ENCODE results near the gene HCST. TPM values are rescaled to one million over a fixed set of nuclear protein-coding genes. Genes with fewer than 3 reads are reported as not detected.
"Not testable (repeated sequence)": the region's sequence is repeated elsewhere in the genome, so short reads cannot be mapped to it uniquely, and the experiment has no call there.

Gene HCST
- total and polyA plus RNA-seq, 7 donors, result 2.4 to 36.1 (median 4.8) TPM; not detected in 1

DNA sequence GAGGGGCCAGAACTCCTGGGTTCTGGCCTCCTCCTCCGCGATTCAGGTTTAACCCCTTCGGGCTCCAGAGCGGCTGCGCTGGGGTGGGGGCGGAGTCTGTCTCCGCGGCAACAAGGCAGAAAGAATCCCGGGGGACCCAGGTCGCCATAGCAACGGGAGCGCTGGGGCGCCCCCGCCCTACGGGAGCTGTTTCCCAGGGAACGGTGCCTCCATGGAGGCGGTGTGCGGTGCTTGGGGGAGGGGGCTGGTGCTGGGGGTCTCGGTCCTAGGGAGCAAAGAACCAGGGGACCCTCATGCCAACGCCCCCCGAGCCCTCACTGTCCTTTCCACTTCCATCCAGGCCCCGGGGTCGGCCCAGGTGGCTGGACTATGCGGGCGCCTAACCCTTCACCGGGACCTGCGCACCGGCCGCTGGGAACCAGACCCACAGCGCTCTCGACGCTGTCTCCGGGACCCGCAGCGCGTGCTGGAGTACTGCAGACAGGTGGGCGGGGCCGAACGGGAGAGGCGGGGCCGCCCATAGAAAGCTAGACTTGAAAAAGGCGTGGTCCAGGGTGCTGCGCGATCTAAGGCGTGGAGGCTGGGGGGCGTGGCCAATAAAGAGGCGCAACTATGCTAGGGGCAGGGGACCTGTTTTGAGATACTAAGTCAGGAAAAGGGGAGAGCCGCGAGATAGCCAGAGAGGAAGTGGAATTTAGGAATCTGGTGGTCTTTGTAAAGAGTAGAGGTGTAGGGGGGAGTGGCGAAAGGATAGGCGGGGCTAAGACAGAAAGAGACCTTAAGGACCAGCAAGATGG lies 32.8 kb upstream of the HCST start:
- peak overlapping the region in 2 of 4 donors; percentile 53 to 56 for H3K4me3 ChIP-seq
- H3K27me3 ChIP-seq, result peaks cover 0 to 59% (median 28%) of the 10 kb centered on the region in 3 donors
- no peaks in the 10 kb centered on the region for H3K36me3 ChIP-seq
- no peaks in the 10 kb centered on the region for H3K9me3 ChIP-seq
- H3K27ac ChIP-seq, result no peak overlapping the region
- intact Hi-C loops (cut with DNase I), result no loop called here
- TF ChIP-seq POLR2A (IDR thresholded peaks at IDR 0.05) (no peak), POLR2AphosphoS5 (IDR thresholded peaks at IDR 0.05) (no peak)
- peaks cover 0 to 28% (median 22%) of the 10 kb centered on the region in 4 donors for H3K4me1 ChIP-seq
- WGBS, 2 donors, result 2% methylated on average over 51 of the region's 51 CpGs
- DNase-seq, result no peak

DNA sequence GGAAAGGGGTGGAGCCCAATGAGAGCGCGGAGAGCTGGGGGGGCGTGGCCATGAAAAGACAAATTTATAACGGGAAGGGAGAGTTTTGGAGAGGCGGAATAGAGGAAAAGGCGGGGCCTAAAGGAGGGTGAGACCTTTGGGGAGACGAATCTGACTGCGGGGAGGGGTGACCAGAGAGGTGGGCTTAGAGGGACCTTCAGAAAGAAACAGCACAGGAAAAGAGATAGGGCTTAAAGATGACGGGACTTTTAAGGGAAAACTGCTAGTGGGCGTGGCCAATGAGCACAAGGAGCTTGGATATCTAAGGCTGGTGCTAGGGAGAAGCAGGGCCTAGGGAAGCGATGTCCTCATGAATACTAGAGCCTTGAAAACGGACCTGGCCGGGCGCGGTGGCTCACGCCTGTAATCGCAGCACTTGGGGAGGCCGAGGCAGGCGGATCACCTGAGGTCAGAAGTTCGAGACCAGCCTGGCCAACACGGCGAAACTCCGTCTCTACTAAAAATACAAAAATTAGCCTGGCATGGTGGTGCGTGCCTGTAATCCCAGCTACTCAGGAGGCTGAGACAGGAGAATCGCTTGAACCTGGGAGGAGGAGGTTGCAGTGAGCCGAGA lies 32.1 kb upstream of the HCST start:
- Histone ChIP-seq H3K4me1 (peaks cover 0 to 28% (median 22%) of the 10 kb centered on the region in 4 donors), H3K4me3 (peak overlapping the region in 1 of 4 donors; percentile 17), H3K27me3 (peaks cover 0 to 56% (median 28%) of the 10 kb centered on the region in 3 donors)
- intact Hi-C loops (cut with DNase I); H3K27ac ChIP-seq; H3K9me3 ChIP-seq; H3K36me3 ChIP-seq; DNase-seq: not testable (repeated sequence)
- 36 to 43% methylated on average over 26 of the region's 26 CpGs for WGBS, 2 donors

GRCh38 chr19:35870798-35871197 lies 31.5 kb upstream of the HCST start:
- Histone ChIP-seq H3K27me3 (peaks cover 0 to 50% (median 28%) of the 10 kb centered on the region in 3 donors), H3K4me1 (peaks cover 0 to 28% (median 22%) of the 10 kb centered on the region in 4 donors), H3K4me3 (no peak overlapping the region), H3K9me3 (no peaks in the 10 kb centered on the region), H3K27ac (no peak overlapping the region), H3K36me3 (no peaks in the 10 kb centered on the region)
- DNase-seq, result no peak
- intact Hi-C loops (cut with DNase I), result no loop called here
- 71 to 78% methylated on average over 12 of the region's 12 CpGs for WGBS, 2 donors
- no peak for TF ChIP-seq POLR2A (IDR thresholded peaks at IDR 0.05)

DNA sequence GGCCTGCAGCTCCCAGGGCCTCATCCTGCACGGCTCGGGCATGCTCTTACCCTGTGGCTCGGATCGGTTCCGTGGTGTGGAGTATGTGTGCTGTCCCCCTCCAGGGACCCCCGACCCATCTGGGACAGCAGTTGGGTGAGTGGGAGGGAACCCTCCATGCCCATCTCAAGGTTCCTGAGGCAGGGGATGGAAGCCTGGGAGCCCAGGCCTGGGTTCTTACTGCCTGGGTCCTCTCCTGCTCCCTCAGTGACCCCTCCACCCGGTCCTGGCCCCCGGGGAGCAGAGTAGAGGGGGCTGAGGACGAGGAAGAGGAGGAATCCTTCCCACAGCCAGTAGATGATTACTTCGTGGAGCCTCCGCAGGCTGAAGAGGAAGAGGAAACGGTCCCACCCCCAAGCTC lies 30.7 kb upstream of the HCST start:
- H3K4me1 ChIP-seq, result peaks cover 0 to 28% (median 22%) of the 10 kb centered on the region in 4 donors
- no peak overlapping the region for H3K4me3 ChIP-seq
- no peaks in the 10 kb centered on the region for H3K36me3 ChIP-seq
- no peak for DNase-seq
- no peaks in the 10 kb centered on the region for H3K9me3 ChIP-seq
- intact Hi-C loops (cut with DNase I), result no loop called here
- TF ChIP-seq EP300 (IDR thresholded peaks at IDR 0.05), result no peak
- no peak for TF ChIP-seq POLR2AphosphoS5 (IDR thresholded peaks at IDR 0.05)
- no peak for TF ChIP-seq POLR2A (IDR thresholded peaks at IDR 0.05)
- no peak for TF ChIP-seq CTCF (IDR thresholded peaks at IDR 0.05)
- 71 to 82% methylated on average over 12 of the region's 12 CpGs for WGBS, 2 donors
- H3K27me3 ChIP-seq, result peaks cover 0 to 49% (median 28%) of the 10 kb centered on the region in 3 donors
- no peak overlapping the region for H3K27ac ChIP-seq

- WGBS, 2 donors, result 77% methylated on average over 5 of the region's 5 CpGs
- H3K9me3 ChIP-seq, result no peaks in the 10 kb centered on the region
- H3K27me3 ChIP-seq, result peaks cover 0 to 49% (median 28%) of the 10 kb centered on the region in 3 donors
- peaks cover 0 to 28% (median 22%) of the 10 kb centered on the region in 4 donors for H3K4me1 ChIP-seq
- no peaks in the 10 kb centered on the region for H3K36me3 ChIP-seq
- intact Hi-C loops (cut with DNase I), result no loop called here
- no peak for TF ChIP-seq EP300 (IDR thresholded peaks at IDR 0.05)
- TF ChIP-seq POLR2AphosphoS5 (IDR thresholded peaks at IDR 0.05), result no peak
- no peak for TF ChIP-seq POLR2A (IDR thresholded peaks at IDR 0.05)
- TF ChIP-seq CTCF (IDR thresholded peaks at IDR 0.05), result no peak
- no peak overlapping the region for H3K27ac ChIP-seq
- no peak overlapping the region for H3K4me3 ChIP-seq
- no peak for DNase-seq
These were observed 30.1 kb upstream of the HCST start for GRCh38 chr19:35872180-35872579.

DNA sequence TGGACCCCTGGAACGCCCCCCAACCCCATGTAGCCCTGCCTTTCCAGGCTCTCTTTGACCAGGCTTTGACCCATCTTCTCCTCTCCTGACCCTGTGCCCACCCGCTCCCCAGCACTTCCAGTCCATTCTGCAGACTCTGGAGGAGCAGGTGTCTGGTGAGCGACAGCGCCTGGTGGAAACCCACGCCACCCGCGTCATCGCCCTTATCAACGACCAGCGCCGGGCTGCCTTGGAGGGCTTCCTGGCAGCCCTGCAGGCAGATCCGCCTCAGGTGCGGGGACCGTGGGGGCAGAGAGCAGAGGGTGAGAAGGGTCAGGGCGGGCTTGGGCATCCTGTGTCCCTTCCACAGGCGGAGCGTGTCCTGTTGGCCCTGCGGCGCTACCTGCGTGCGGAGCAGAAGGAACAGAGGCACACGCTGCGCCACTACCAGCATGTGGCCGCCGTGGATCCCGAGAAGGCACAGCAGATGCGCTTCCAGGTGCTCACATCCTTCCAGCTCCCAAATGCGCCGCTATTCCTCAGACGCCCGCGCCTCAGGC lies 27.9 kb upstream of the HCST start:
- no peak for DNase-seq
- Histone ChIP-seq H3K36me3 (no peaks in the 10 kb centered on the region), H3K4me1 (peaks cover 0 to 14% (median 8%) of the 10 kb centered on the region in 4 donors), H3K9me3 (no peaks in the 10 kb centered on the region), H3K4me3 (no peak overlapping the region), H3K27me3 (peaks cover 0 to 53% (median 26%) of the 10 kb centered on the region in 3 donors), H3K27ac (no peak overlapping the region)
- WGBS, 2 donors, result 93% methylated on average over 32 of the region's 32 CpGs
- intact Hi-C loops (cut with DNase I), result no loop called here
- no peak for TF ChIP-seq EP300 (IDR thresholded peaks at IDR 0.05)
- no peak for TF ChIP-seq CTCF (IDR thresholded peaks at IDR 0.05)
- no peak for TF ChIP-seq POLR2A (IDR thresholded peaks at IDR 0.05)
- no peak for TF ChIP-seq POLR2AphosphoS5 (IDR thresholded peaks at IDR 0.05)

Data from sigmoid colon (tissue), 7 donors.